Measurements from ENCODE around the gene CFLAR.

- TF ChIP-seq EZH2phosphoT487 (IDR thresholded peaks at IDR 0.05; ENCODE audit: borderline replicate concordance, low read depth) (no peak), RXRA (IDR thresholded peaks at IDR 0.05; ENCODE audit: borderline replicate concordance, low read depth) (no peak), IRF3 (IDR thresholded peaks at IDR 0.05; ENCODE audit: low read depth, low read length) (no peak)
- TF ChIP-seq, protein P1, sequence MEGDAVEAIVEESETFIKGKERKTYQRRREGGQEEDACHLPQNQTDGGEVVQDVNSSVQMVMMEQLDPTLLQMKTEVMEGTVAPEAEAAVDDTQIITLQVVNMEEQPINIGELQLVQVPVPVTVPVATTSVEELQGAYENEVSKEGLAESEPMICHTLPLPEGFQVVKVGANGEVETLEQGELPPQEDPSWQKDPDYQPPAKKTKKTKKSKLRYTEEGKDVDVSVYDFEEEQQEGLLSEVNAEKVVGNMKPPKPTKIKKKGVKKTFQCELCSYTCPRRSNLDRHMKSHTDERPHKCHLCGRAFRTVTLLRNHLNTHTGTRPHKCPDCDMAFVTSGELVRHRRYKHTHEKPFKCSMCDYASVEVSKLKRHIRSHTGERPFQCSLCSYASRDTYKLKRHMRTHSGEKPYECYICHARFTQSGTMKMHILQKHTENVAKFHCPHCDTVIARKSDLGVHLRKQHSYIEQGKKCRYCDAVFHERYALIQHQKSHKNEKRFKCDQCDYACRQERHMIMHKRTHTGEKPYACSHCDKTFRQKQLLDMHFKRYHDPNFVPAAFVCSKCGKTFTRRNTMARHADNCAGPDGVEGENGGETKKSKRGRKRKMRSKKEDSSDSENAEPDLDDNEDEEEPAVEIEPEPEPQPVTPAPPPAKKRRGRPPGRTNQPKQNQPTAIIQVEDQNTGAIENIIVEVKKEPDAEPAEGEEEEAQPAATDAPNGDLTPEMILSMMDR (IDR thresholded peaks at IDR 0.05), result no peak
Observed at GRCh38 chr2:201126308-201127151, 10.6 kb downstream of the CFLAR start.

Measured in SK-N-SH (cell line).